ENCODE measurements around the gene TNFRSF8. TPM values are rescaled to one million over a fixed set of nuclear protein-coding genes. Genes with fewer than 3 reads are reported as not detected.
A peak's percentile ranks its signal among the peaks of the same experiment; 100 is the strongest.

Gene TNFRSF8
- total RNA-seq, 3 donors from 2014 or later (not counting 1 experiment from before 2014, with no cell fraction given): 0.34 to 1.7 (median 0.50) TPM

DNA sequence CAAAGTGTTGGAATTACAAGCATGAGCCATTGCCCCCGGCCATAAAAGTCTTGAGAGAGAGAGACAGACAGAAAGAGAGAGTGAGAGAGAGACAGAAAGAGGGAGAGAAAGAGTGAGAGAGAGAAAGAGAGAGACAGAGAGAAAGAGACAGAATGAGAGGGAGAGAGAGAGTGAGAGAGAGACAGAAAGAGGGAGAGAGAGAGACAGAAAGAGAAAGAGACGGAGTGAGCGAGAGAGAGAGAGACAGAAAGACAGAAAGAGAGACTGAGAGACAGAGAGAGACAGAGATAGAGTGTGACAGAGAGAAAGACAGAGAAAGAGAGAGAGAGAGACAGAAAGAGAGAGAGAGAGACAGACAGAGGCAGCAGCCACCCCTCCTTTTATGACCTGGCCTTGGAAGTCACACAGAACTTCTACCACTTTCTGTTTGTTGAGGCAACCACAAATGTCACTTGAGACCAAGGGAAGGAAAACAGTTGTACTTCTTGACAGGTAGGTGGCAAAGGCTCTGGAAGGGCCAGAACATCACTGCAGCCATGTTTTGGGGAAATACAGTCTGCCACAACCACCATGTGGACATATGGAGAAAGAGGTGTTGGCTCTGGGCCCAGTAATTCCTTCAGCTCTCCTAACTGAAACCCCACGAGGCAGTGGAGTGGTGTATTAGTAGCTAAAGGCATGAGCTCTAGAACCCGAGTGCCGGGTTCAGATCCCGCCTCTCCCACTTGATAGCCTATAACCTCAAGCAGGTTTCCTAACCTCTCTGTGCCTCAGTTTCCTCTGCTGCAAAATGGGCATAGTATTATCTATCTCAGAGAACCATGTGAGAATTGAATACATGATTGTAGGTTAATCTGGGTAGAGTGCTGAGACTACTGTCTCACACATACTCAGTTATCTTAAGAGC lies 50.6 kb downstream of the TNFRSF8 start:
- Histone ChIP-seq H3K4me3 (ENCODE audit: low read length) (no peak overlapping the region), H3K9me3 (ENCODE audit: control insufficient read depth, insufficient read depth, low read length) (no peaks in the 10 kb centered on the region), H3K4me1 (ENCODE audit: control insufficient read depth, insufficient read depth, low read length) (peaks cover 10% of the 10 kb centered on the region), H3K27ac (ENCODE audit: low read length) (no peak overlapping the region), H3K27me3 (ENCODE audit: control insufficient read depth, insufficient read depth, low read length) (no peaks in the 10 kb centered on the region), H3K36me3 (ENCODE audit: control insufficient read depth, insufficient read depth, low read length) (no peaks in the 10 kb centered on the region)
- no peak for ATAC-seq
- DNase-seq: peak in 1 of 2 donors; percentile 24
- intact Hi-C loops (cut with micrococcal nuclease): no loop called here
- Mint-ChIP-seq H3K27ac (no peak overlapping the region), H3K27me3 (ENCODE audit: low read depth in 2 of 2) (peaks cover 0 to 8% of the 10 kb centered on the region in 2 donors), H3K9me3 (no peaks in the 10 kb centered on the region), H3K36me3 (no peaks in the 10 kb centered on the region), H3K4me1 (peaks cover 0 to 7% of the 10 kb centered on the region in 2 donors), H3K4me3 (no peak overlapping the region)
- TF ChIP-seq, protein P1, sequence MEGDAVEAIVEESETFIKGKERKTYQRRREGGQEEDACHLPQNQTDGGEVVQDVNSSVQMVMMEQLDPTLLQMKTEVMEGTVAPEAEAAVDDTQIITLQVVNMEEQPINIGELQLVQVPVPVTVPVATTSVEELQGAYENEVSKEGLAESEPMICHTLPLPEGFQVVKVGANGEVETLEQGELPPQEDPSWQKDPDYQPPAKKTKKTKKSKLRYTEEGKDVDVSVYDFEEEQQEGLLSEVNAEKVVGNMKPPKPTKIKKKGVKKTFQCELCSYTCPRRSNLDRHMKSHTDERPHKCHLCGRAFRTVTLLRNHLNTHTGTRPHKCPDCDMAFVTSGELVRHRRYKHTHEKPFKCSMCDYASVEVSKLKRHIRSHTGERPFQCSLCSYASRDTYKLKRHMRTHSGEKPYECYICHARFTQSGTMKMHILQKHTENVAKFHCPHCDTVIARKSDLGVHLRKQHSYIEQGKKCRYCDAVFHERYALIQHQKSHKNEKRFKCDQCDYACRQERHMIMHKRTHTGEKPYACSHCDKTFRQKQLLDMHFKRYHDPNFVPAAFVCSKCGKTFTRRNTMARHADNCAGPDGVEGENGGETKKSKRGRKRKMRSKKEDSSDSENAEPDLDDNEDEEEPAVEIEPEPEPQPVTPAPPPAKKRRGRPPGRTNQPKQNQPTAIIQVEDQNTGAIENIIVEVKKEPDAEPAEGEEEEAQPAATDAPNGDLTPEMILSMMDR (IDR thresholded peaks at IDR 0.05): no peak
- WGBS (ENCODE audit: insufficient coverage): 97% methylated on average over 3 of the region's 7 CpGs

DNA sequence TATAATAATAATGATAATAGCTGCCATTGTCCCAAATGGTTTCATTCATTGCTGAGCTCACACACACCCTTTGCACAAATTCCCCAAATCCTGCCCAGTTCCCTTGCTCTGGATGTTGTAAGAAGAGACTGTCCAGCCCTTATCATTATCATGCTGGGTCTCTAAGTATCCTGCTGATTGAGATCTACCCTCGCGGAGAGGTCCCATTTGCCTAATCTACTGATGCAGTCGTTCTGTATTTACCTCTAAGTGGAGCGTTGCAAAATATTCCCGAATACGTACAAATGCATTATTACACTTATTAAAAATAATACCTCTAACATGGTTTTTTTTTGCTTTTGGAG lies 51.2 kb downstream of the TNFRSF8 start:
- WGBS (ENCODE audit: insufficient coverage): 100% methylated on average over 4 of the region's 6 CpGs
- H3K27me3 ChIP-seq (ENCODE audit: control insufficient read depth, insufficient read depth, low read length): no peaks in the 10 kb centered on the region
- no peaks in the 10 kb centered on the region for H3K36me3 Mint-ChIP-seq

DNA sequence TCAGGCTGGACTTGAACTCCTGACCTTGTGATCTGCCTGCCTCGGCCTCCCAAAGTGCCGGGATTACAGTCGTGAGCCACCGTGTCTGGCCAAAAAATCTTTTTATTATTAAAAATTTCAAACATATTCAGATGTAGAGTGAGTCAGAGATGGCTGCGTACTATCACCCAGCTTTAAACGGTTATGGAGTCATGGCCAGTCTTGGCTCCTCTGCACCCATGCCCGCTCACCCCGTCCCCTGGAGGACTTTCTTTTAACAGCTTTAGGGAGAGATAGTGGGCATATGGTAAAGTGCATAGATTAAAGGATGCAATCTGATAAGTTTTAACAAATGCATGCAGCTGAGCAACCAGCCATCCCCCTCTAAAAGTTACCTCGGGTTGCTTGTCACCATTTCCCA lies 51.8 kb downstream of the TNFRSF8 start:
- intact Hi-C loops (cut with micrococcal nuclease): loop anchor here (5.0 kb wide), 1 partner anchor 542 kb away; no protein-coding TSS in a partner anchor

More for the DNA sequence above, 51.2 kb downstream of the TNFRSF8 start:
- H3K27ac ChIP-seq (ENCODE audit: low read length): no peak overlapping the region
- H3K27me3 Mint-ChIP-seq (ENCODE audit: low read depth in 2 of 2): peaks cover 0 to 8% of the 10 kb centered on the region in 2 donors
- no peaks in the 10 kb centered on the region for H3K9me3 ChIP-seq (ENCODE audit: control insufficient read depth, insufficient read depth, low read length)
- intact Hi-C loops (cut with micrococcal nuclease): no loop called here
- no peak overlapping the region for H3K4me3 ChIP-seq (ENCODE audit: low read length)
- no peaks in the 10 kb centered on the region for H3K9me3 Mint-ChIP-seq
- peaks cover 11% of the 10 kb centered on the region for H3K4me1 ChIP-seq (ENCODE audit: control insufficient read depth, insufficient read depth, low read length)
- no peak overlapping the region for H3K27ac Mint-ChIP-seq
- no peak for ATAC-seq
- DNase-seq: no peak
- no peak overlapping the region for H3K4me3 Mint-ChIP-seq
- peaks cover 0 to 7% of the 10 kb centered on the region in 2 donors for H3K4me1 Mint-ChIP-seq
- no peaks in the 10 kb centered on the region for H3K36me3 ChIP-seq (ENCODE audit: control insufficient read depth, insufficient read depth, low read length)
- TF ChIP-seq, protein P1 (IDR thresholded peaks at IDR 0.05): no peak

More for the DNA sequence above, 51.8 kb downstream of the TNFRSF8 start:
- no peak overlapping the region for H3K27ac Mint-ChIP-seq
- no peak overlapping the region for H3K4me3 Mint-ChIP-seq
- H3K4me1 ChIP-seq (ENCODE audit: control insufficient read depth, insufficient read depth, low read length): peaks cover 11% of the 10 kb centered on the region
- no peaks in the 10 kb centered on the region for H3K27me3 ChIP-seq (ENCODE audit: control insufficient read depth, insufficient read depth, low read length)
- H3K36me3 Mint-ChIP-seq: no peaks in the 10 kb centered on the region
- H3K4me3 ChIP-seq (ENCODE audit: low read length): no peak overlapping the region
- DNase-seq (no peak), ATAC-seq (no peak)
- no peaks in the 10 kb centered on the region for H3K9me3 ChIP-seq (ENCODE audit: control insufficient read depth, insufficient read depth, low read length)
- H3K36me3 ChIP-seq (ENCODE audit: control insufficient read depth, insufficient read depth, low read length): no peaks in the 10 kb centered on the region
- TF ChIP-seq, protein P1 (IDR thresholded peaks at IDR 0.05): no peak
- peaks cover 0 to 7% of the 10 kb centered on the region in 2 donors for H3K4me1 Mint-ChIP-seq
- 89% methylated on average over 7 of the region's 9 CpGs for WGBS (ENCODE audit: insufficient coverage)
- peaks cover 0 to 8% of the 10 kb centered on the region in 2 donors for H3K27me3 Mint-ChIP-seq (ENCODE audit: low read depth in 2 of 2)
- no peaks in the 10 kb centered on the region for H3K9me3 Mint-ChIP-seq
- H3K27ac ChIP-seq (ENCODE audit: low read length): no peak overlapping the region
